ENCODE data around the gene ANKRD22.
"Not testable (repeated sequence)": the region's sequence is repeated elsewhere in the genome, so short reads cannot be mapped to it uniquely, and the experiment has no call there.

ANKRD22 gene

DNA sequence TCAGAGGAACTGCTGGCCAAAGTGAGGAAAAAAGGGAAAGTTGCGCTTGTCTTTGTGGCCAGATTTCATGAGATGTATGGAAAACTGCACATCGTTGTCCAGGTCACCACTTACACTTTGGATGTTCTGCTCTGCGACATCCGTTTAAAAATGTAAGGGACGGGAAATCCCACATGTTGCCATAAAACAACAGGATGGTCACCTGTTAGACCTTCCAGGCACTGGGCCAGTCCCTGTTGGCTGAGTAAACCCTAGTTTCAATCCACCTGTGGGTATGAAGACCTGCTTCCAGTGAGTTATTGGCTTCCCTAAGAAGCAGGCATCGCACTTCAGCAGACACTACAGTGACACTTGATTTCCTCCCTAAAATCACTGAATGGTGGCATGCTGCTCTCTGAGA, 25.7 kb upstream of the ANKRD22 start:
- no peak for DNase-seq

- DNase-seq = no peak
Measured at GRCh38 chr10:88875081-88875480, 23.4 kb upstream of the ANKRD22 start.

GRCh38 chr10:88874281-88874680, 22.6 kb upstream of the ANKRD22 start:
- no peak for DNase-seq

- no peak for DNase-seq
Measured at GRCh38 chr10:88873757-88874156, 22.1 kb upstream of the ANKRD22 start.

GRCh38 chr10:88870089-88870488, 18.4 kb upstream of the ANKRD22 start:
- no peak for DNase-seq

GRCh38 chr10:88866454-88866853, 14.8 kb upstream of the ANKRD22 start:
- DNase-seq = no peak

DNA sequence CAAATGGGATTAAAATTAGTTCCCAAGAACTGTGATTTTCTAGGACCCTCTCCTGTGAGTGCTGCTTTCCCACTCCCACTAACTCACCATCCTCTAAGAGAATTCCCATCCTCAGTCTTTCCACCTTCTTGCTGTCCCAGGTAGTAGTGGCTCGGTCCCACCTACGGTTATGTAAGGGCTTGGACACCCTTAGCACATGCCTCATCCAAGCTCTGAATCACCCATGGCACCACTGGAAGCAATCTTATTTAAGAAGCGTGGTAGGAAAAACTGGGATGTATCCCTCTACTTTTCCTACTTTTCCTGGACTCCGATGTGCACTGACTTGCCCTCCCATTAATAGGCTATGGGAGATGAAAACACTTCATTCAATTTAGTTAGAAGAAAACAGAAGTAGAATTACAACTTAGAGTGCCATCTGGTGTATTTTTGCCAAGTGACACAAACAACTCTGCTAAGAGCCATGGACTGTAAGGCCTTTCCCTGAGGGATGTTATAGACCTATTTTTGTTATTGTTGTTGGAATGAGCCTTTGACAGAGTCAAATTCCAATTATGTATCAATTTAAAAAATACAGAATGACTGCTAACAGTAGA, 13.7 kb upstream of the ANKRD22 start:
- no peak for DNase-seq

DNA sequence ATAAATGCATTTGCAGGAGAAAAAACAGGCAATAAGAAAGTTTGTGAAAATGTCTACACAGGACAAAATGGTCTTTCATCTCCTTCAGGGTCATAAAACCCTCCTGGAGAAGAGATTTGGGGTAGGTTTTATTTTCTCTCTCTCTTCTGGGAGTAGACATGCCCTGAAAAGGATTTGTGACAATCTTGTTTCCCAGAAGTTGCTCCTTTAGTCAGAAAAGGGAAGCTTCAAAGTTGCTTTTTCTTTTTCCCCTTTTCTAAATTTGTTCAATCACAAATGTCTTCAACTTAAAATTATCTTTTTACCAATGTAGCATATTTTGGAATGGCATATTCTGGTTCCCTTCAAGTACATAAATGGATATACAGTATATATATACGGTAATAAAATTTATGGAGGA, 9.4 kb upstream of the ANKRD22 start:
- DNase-seq = no peak

DNA sequence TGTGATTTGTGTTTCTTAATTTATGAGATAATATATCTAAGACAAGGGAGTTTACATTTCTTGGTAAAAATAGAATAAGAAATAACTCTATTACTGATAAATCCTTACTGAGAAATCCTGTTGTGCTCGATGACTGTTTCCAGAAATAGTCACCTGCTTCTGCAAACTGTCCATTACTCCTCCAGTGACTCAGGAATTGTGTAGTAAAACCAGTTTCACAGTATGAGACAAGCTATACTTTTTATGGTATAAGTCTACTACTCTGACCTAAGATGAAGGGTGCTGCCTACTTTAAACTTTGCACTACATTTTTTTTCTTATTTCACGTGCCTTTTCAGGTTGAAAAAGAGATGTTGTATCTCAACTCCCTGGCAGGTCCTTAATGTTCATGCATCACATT, 6.8 kb upstream of the ANKRD22 start:
- DNase-seq = no peak

GRCh38 chr10:88857831-88858230, 6.2 kb upstream of the ANKRD22 start:
- no peak for DNase-seq

- no peak for DNase-seq
Measured at GRCh38 chr10:88854684-88855083, 3.0 kb upstream of the ANKRD22 start.

DNA sequence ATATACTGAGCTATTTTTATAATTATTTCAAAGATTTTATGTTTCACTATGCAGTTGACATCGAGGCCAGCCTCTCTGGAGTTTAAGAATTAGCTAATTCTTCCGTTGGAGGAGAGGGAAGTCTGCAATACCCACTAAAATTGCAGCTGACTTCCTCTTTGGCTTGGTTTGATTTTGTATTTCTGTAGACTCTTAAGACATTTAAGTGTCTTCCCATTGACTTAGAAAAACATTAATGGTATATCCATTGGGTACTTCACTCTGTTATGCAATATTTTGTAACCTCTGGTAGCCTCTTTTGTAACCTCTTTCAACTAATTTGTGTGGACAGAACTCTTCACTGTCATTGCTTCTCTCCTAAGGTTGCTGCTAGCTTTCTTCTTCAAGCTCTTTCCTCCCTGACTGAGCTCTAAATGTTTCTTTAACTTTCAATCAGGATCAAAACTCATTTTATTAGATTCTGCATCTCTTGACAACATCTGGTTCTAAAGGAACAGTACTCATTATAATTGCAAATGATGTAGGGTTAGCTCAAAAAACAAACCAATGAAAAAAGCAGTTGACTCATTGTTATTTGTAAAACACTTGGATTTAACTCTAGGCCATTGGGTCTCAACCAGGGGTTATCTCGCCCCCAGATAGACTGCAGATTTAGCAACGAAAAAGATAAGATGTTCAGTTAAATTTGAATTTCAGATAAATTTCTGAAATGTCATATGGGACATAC, 1.7 kb upstream of the ANKRD22 start:
- no peak for DNase-seq

- DNase-seq = no peak
Measured at GRCh38 chr10:88852327-88852726, 683 bp upstream of the ANKRD22 start.

DNA sequence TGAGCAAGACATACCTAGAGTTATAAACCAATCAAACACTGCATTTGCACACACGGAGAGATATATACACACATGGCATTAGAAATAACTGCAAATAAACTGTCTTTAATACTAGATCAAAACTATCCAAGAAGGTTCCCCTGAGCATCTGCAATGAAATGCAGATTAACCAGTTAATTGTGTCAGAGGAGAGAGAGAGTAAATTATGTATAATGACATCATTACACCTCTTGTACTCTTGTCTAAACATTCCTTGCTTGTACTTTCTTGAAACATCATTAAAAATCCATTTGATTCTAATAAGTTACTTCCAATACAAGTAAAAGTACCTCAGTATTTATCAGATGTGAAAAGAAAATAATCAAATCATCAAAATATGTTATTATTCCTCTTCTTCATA, 932 bp downstream of the ANKRD22 start:
- DNase-seq = no peak

- DNase-seq = no peak
Measured at GRCh38 chr10:88849234-88849633, 2.4 kb downstream of the ANKRD22 start.

DNA sequence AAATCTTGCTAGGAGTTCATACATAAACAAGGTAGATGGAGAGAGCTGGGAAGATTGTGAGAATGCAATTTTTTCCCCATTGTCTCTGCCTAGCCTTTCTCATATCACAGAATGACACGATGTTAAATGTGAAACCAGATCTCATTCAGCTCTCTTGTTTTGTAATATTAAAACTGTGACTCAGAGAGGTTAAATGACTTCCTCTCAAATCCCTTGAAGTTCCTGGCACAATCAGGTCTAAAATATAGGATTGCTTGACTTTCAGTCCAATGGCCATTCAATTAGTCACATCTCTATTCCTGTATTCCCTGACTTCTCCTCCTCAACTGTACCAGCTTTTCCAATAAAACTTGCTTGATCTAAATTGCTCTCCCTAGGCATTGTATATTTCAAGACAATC, 3.1 kb downstream of the ANKRD22 start:
- no peak for DNase-seq

DNA sequence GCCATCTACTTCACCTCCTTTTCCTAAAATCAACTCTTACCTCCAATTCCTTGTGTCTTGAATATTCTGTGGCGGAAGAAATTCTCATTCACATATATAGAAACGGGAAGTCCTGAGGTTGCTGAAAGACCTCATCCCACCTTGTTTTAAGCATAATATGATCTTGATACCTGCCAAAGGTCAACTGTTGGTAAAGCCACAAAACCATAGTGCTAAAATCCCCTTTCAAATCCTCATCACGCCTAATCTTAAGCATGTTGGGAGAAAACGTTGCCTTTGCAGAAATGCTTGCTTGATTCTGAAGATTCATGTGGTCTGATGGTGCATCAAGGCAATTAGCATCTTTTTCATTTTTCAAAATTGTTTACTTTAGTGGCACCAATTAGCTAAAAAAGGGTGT, 8.5 kb downstream of the ANKRD22 start:
- no peak for DNase-seq

GRCh38 chr10:88841316-88842111, 10.1 kb downstream of the ANKRD22 start:
- DNase-seq = no peak

DNA sequence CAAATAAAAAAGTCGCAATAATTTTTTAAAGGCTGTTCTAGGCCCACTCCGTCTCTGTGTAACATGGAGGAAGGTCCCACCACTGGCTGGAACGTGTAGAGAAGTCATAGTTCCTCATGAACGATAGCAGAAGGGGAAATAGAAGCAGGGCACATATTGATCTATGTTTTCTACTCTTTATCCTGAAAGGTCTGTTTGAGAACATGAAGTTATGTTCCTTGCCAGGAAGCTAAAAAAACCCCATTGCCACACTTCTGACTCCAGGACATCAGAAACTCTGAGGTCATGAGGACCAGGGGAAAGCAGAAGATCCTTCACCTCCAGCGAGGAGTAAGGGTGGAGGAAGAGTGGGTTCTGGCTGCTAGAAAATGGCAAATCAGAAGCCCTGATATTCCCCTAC, 10.8 kb downstream of the ANKRD22 start:
- DNase-seq = no peak

DNA sequence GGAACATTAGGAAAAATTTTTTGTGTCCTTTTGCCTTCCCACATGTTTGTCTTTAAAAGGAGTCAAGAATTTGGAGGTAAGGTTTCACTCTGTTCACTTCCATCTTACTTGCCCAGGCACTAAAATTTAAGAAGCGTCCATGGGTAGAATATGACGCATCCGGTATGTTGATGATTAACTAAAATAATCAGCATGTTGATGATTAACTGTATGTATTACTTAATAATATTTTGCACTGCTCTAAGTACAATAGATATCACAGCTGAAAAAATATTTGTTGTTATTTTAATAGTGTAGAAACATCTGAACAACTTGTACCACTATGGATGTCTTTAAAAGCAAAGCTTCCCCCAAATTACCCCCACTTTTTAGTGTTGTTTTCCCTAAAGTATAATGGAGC, 11.5 kb downstream of the ANKRD22 start:
- DNase-seq = no peak

- no peak for DNase-seq
Measured at GRCh38 chr10:88838766-88839350, 12.8 kb downstream of the ANKRD22 start.

DNA sequence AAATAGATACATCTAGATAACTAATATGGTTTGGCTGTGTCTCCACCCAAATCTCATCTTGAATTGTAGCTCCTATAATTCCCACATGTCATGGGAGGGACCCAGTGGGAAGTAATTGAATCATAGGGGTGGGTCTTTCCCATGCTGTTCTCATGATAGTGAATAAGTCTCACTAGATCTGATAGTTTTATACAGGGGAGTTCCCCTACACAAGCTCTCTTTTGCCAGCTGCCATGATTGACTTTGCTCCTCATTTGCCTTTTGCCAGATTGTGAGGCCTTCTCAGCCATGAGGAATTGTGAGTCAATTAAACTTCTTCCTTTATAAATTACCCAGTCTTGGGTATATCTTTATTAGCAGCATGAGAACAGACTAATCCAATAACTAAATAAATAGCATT, 14.0 kb downstream of the ANKRD22 start:
- DNase-seq = not testable (repeated sequence)

GRCh38 chr10:88835910-88836221, 15.8 kb downstream of the ANKRD22 start:
- DNase-seq = no peak
